Smooth muscle cell (in vitro differentiated cells): ENCODE data around the gene EIPR1. TPM values are rescaled to one million over a fixed set of nuclear protein-coding genes. Genes with fewer than 3 reads are reported as not detected.

Experiments used
- DNase-seq: peaks from one replicate; lab custom pipeline; 2025; ENCODE audit not compliant: unreplicated experiment; lab: John Stamatoyannopoulos, UW
- H2AFZ ChIP-seq: fragments of 200-600 bp; sonication (generic); 2 replicates; pipeline ENCODE4 v1.6.0; 2016; ENCODE audit warnings: antibody characterized with exemption, low read depth, mild to moderate bottlenecking
- H3F3A ChIP-seq: fragments of 200-600 bp; sonication (generic); 2 replicates; pipeline ENCODE4 v1.6.0; 2017; ENCODE audit warnings: antibody characterized with exemption, low read depth
- H3K27ac ChIP-seq: fragments of 200-600 bp; sonication (generic); 2 replicates; pipeline ENCODE4 v1.5.1; 2016; ENCODE audit warnings: low read depth, mild to moderate bottlenecking
- H3K27me3 ChIP-seq: fragments of 200-600 bp; sonication (generic); 2 replicates; pipeline ENCODE4 v1.6.1; 2016; ENCODE audit warnings: low read depth, mild to moderate bottlenecking
- H3K36me3 ChIP-seq: fragments of 200-600 bp; sonication (generic); 2 replicates; pipeline ENCODE4 v1.5.1; 2016; ENCODE audit warnings: low read depth
- H3K4me1 ChIP-seq: fragments of 200-600 bp; sonication (generic); 2 replicates; pipeline ENCODE4 v1.5.1; 2016; ENCODE audit warnings: low read depth
- H3K4me2 ChIP-seq: fragments of 200-600 bp; sonication (generic); 2 replicates; pipeline ENCODE4 v1.6.0; 2016; ENCODE audit warnings: mild to moderate bottlenecking
- H3K4me3 ChIP-seq: fragments of 200-600 bp; sonication (generic); 2 replicates; pipeline ENCODE4 v1.5.1; 2016; ENCODE audit warnings: mild to moderate bottlenecking
- H3K79me2 ChIP-seq: fragments of 200-600 bp; sonication (generic); 2 replicates; pipeline ENCODE4 v1.6.0; 2016; ENCODE audit warnings: low read depth, mild to moderate bottlenecking
- H3K9ac ChIP-seq: fragments of 200-600 bp; sonication (generic); 2 replicates; pipeline ENCODE4 v1.6.0; 2016; ENCODE audit warnings: low read depth
- H3K9me3 ChIP-seq: fragments of 200-600 bp; sonication (generic); replicated peaks from 2 replicates; pipeline ENCODE4 v1.5.1; 2016; ENCODE audit warnings: low read depth
- H4K20me1 ChIP-seq: fragments of 200-600 bp; sonication (generic); 2 replicates; pipeline ENCODE4 v1.6.0; 2016; ENCODE audit warnings: low read depth
- CTCF ChIP-seq: fragments of 200-600 bp; sonication (generic); IDR thresholded peaks from 2 replicates; pipeline ENCODE4 v1.5.1; 2017; ENCODE audit warnings: borderline replicate concordance, mild to moderate bottlenecking, antibody characterized with exemption; ENCODE audit not compliant: insufficient read depth, poor library complexity, severe bottlenecking
- WGBS: methylation state at CpG from one replicate; pipeline ENCODE4 v1.1.7; 2016; ENCODE audit warnings: low lambda C conversion rate; 5-methylcytosine and 5-hydroxymethylcytosine counted together
- polyA plus RNA-seq: library from polyadenylated mRNA; unstranded; fragments of >200 nt; fragmentation: Nextera tagmentation; extraction: Ambion mirVana; gene quantifications from 2 replicates; pipeline ENCODE4 v1.2.1, GENCODE V29; 2016
- total RNA-seq: library from RNA; depleted of rRNA; stranded (reverse); fragments of >200 nt; gene quantifications from 2 replicates; pipeline ENCODE4 v1.2.3, GENCODE V29; 2014

Gene EIPR1
- total and polyA plus RNA-seq, 2 experiments from 2014 or later = 18.5 to 23.1 TPM

DNA sequence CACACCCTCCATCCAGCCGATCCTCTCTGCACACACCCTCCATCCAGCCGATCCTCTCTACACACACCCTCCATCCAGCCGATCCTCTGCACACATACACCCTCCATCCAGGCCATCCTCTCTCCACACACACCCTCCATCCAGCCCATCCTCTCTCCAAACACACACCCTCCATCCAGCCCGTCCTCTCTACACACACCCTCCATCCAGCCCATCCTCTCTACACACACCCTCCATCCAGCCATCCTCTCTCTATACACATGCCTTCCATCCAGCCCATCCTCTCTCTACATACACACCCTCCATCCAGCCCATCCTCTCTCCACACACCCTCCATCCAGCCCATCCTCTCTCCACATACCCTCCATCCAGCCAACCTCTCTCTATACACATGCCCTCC is 83.1 kb downstream of the EIPR1 start:
- H3K4me2 ChIP-seq = no peak overlapping the region
- no peak overlapping the region for H2AFZ ChIP-seq
- no peak for TF ChIP-seq CTCF
- H3K4me1 ChIP-seq = peaks cover 6% of the 10 kb centered on the region
- H3K9ac ChIP-seq = no peak overlapping the region
- DNase-seq = no peak
- H3F3A ChIP-seq = no peaks in the 10 kb centered on the region
- H4K20me1 ChIP-seq = peaks cover 68% of the 10 kb centered on the region
- WGBS = 100% methylated on average over 4 of the region's 4 CpGs
- no peaks in the 10 kb centered on the region for H3K9me3 ChIP-seq
- H3K27me3 ChIP-seq = no peaks in the 10 kb centered on the region
- no peaks in the 10 kb centered on the region for H3K79me2 ChIP-seq
- H3K4me3 ChIP-seq = no peak overlapping the region
- H3K27ac ChIP-seq = no peak overlapping the region
- H3K36me3 ChIP-seq = no peaks in the 10 kb centered on the region

DNA sequence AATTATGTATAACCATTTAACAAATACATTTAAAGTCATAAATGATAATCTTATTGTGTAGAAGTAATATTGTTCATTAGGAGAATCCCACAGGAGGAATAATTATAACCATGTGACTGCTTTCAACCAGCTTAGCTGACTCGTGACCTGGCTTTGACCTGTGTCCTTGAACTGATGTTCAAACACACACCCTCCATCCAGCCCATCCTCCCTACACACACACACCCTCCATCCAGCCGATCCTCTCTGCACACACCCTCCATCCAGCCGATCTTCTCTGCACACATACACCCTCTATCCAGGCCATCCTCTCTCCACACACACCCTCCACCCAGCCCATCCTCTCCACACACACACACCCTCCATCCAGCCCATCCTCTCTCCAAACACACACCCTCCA is 83.5 kb downstream of the EIPR1 start:
- no peak for TF ChIP-seq CTCF
- Histone ChIP-seq H4K20me1 (peaks cover 72% of the 10 kb centered on the region), H3K4me2 (no peak overlapping the region), H3K4me1 (peaks cover 6% of the 10 kb centered on the region), H3K27ac (no peak overlapping the region), H2AFZ (no peak overlapping the region), H3K27me3 (no peaks in the 10 kb centered on the region), H3K9ac (no peak overlapping the region), H3K4me3 (no peak overlapping the region), H3K9me3 (no peaks in the 10 kb centered on the region), H3F3A (no peaks in the 10 kb centered on the region), H3K79me2 (no peaks in the 10 kb centered on the region), H3K36me3 (no peaks in the 10 kb centered on the region)
- 92% methylated on average over 3 of the region's 3 CpGs for WGBS
- DNase-seq = no peak

GRCh38 chr2:3293221-3293620 is 84.4 kb downstream of the EIPR1 start:
- H3K27ac ChIP-seq = no peak overlapping the region
- H3K9me3 ChIP-seq = no peaks in the 10 kb centered on the region
- no peak for DNase-seq

More at GRCh38 chr2:3293221-3293620, 84.4 kb downstream of the EIPR1 start:
- no peak for TF ChIP-seq CTCF
- no peak overlapping the region for H3K4me2 ChIP-seq
- peaks cover 6% of the 10 kb centered on the region for H3K4me1 ChIP-seq
- no peaks in the 10 kb centered on the region for H3F3A ChIP-seq
- no peak overlapping the region for H3K4me3 ChIP-seq
- H3K36me3 ChIP-seq = no peaks in the 10 kb centered on the region
- H3K27me3 ChIP-seq = no peaks in the 10 kb centered on the region
- H4K20me1 ChIP-seq = peaks cover 73% of the 10 kb centered on the region
- no peak overlapping the region for H2AFZ ChIP-seq
- no peaks in the 10 kb centered on the region for H3K79me2 ChIP-seq
- WGBS = 84% methylated on average over 9 of the region's 9 CpGs
- no peak overlapping the region for H3K9ac ChIP-seq
